ENCODE measurements around the gene ARL15.

The ARL15 gene

DNA sequence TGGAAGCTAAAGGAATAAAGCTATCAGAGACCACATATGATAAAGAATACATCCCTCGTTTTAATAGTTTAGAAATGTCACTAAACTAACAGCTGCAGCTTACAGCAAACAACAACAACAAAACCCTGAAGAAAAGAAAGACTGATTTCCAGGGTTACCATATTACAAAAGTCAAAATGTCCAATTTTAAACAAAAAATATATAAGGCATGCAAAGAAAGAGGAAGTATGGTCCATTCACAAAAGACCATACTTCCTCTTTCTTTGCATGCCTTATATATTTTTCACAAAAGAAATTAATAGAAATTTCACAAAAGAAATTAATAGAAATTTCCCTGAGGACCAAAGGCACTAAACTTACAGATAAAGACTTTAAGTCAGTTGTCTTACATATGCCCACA lies 354.2 kb downstream of the ARL15 start:
- H3K4me3 ChIP-seq (ENCODE audit: low read length), result no peak overlapping the region
- no peak for DNase-seq (ENCODE audit: low read depth)
- TF ChIP-seq, protein P1, sequence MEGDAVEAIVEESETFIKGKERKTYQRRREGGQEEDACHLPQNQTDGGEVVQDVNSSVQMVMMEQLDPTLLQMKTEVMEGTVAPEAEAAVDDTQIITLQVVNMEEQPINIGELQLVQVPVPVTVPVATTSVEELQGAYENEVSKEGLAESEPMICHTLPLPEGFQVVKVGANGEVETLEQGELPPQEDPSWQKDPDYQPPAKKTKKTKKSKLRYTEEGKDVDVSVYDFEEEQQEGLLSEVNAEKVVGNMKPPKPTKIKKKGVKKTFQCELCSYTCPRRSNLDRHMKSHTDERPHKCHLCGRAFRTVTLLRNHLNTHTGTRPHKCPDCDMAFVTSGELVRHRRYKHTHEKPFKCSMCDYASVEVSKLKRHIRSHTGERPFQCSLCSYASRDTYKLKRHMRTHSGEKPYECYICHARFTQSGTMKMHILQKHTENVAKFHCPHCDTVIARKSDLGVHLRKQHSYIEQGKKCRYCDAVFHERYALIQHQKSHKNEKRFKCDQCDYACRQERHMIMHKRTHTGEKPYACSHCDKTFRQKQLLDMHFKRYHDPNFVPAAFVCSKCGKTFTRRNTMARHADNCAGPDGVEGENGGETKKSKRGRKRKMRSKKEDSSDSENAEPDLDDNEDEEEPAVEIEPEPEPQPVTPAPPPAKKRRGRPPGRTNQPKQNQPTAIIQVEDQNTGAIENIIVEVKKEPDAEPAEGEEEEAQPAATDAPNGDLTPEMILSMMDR (IDR thresholded peaks at IDR 0.05; ENCODE audit: insufficient read depth, low read depth, low read length, missing control alignments), result no peak

DNA sequence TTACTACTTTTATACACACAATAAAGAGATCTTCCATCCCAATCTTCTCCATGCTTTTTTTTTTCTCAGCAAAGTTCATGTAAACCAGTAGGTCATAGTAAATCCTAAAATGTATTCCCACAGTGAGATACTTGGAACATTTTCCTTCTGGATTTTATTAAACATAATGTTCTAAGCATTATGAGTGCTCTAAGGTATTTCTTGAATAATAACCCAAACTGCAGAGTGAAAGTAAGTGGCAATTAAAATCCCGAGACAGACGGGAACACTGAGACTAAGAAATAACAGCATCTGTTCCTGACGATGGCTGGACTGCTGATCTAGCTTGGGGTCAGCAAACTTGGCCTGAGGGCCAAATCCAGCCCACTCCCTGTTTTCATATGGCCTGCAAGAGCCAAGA lies 359.8 kb downstream of the ARL15 start:
- no peak for DNase-seq (ENCODE audit: low read depth)
- TF ChIP-seq, protein P1 (IDR thresholded peaks at IDR 0.05; ENCODE audit: insufficient read depth, low read depth, low read length, missing control alignments), result no peak
- H3K4me3 ChIP-seq (ENCODE audit: low read length), result no peak overlapping the region

DNA sequence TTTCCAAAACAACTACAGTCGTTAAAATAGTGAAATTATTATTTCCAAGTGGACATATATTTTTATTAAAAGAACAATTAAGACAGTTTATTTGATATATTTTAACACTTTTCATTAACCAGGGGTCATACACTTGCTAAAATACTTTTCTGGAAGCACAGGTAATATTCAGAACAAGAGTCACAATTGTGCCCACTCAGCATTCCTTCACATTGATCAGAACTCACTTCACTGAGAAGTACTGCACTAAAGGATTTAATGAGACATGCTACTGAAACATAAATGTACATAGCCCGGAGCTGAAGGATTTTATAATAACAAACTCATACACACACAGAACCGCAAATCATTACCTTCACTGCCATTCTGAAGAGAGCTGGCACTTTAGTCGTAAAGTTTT lies 361.8 kb downstream of the ARL15 start:
- TF ChIP-seq, protein P1 (IDR thresholded peaks at IDR 0.05; ENCODE audit: insufficient read depth, low read depth, low read length, missing control alignments), result no peak
- H3K4me3 ChIP-seq (ENCODE audit: low read length), result no peak overlapping the region
- no peak for DNase-seq (ENCODE audit: low read depth)

DNA sequence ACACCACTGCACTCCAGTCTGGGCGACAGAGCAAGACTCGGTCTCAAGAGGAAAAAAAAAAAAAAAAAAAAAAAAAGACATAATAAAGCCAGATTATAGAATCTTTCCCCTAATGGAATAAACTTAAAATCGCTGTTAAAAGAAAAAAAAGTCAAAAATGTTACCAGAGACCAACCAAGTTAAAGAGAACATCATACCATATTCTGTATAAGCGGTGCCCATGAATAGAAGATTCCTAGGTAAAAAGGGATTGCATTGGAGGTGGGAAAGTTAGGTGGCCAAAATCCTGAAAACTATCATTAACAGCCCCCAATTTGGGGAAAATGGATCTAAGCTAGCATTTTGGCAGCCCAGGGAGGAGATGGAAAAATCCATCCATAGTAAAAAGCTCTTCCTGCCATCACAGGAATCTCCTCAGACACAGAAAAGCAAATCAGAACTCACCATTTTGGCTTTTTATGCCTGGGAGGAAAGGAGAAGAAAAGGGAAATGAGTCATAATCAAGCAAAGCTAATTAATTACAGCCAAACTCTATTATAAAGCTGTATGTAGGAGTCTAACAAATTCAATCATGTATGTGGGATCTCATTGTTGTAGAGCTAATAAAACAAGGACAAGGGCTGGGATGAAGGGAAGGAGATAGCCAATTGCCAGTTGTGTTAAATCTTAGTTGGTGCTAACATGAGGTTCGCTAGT lies 363.8 kb downstream of the ARL15 start:
- no peak for DNase-seq (ENCODE audit: low read depth)
- TF ChIP-seq, protein P1 (IDR thresholded peaks at IDR 0.05; ENCODE audit: insufficient read depth, low read depth, low read length, missing control alignments), result no peak
- H3K4me3 ChIP-seq (ENCODE audit: low read length), result no peak overlapping the region

DNA sequence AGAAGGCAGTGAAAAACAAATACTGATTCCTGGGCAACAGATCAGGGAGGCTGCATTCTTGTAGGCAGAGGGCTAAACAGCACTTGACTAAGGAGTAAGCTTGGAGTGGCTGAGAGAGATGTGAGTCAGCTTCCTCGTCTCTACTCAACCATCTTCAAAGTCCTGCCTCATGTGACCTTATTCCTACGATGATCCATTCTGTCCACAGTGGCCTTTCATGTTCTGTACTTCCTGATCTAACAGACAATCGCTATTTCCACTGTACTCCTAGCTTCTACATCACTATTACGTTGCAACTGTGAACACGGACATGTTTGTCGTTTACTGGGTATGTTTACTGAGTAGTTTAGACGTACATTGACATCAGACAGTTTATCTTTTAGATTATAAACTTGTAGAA lies 365.4 kb downstream of the ARL15 start:
- TF ChIP-seq, protein P1 (IDR thresholded peaks at IDR 0.05; ENCODE audit: insufficient read depth, low read depth, low read length, missing control alignments), result no peak
- DNase-seq (ENCODE audit: low read depth), result peak; percentile 31
- no peak overlapping the region for H3K4me3 ChIP-seq (ENCODE audit: low read length)

DNA sequence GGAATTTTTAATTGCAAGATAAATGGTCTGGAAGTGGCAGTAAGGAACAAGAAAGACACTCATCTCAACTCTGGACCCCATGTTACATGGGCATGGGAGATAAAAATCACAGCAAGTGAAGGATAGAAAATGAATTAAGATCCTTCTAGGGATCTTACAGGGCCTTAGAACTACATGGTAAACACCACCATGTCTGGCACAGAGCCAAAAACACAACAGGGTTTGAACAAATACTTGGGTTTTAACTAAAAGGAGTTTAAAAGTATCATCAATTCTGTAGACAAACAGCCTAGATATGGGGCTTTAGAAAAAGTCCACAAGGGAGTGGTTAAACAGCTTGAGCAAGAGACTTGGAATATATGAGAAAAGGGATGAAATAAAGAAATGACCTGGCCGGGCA lies 366.4 kb downstream of the ARL15 start:
- no peak overlapping the region for H3K4me3 ChIP-seq (ENCODE audit: low read length)
- TF ChIP-seq, protein P1 (IDR thresholded peaks at IDR 0.05; ENCODE audit: insufficient read depth, low read depth, low read length, missing control alignments), result no peak

DNA sequence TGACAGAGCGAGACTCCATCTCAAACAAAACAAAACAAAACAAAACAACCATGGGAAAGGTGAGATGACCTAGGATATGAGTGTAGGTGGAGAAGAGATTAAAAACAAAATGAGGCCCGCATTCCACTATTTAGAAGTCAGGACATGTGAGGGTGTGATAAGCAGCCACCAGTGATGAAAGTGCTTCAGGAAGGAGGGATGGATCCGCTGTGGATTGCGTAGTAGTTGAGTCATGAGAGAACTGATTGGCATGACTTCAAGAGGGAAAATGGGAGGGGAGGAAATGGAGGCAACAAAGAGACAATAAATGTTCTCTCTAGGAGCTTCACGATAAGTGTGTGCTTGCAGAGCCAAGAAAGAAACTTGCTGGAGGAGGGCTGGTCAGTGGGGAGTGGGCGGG lies 367.6 kb downstream of the ARL15 start:
- TF ChIP-seq, protein P1 (IDR thresholded peaks at IDR 0.05; ENCODE audit: insufficient read depth, low read depth, low read length, missing control alignments), result no peak
- DNase-seq (ENCODE audit: low read depth), result peak; percentile 88

More for the DNA sequence above, 366.4 kb downstream of the ARL15 start:
- no peak for DNase-seq (ENCODE audit: low read depth)

More for the DNA sequence above, 367.6 kb downstream of the ARL15 start:
- no peak overlapping the region for H3K4me3 ChIP-seq (ENCODE audit: low read length)
